Measurements from ENCODE around the gene MREG. TPM values are rescaled to one million over a fixed set of nuclear protein-coding genes. Genes with fewer than 3 reads are reported as not detected.

Gene MREG
- total and polyA plus RNA-seq, 10 of the 15 experiments (the other 5 are each of a cell fraction or from before 2014, with no cell fraction given), result 6.9 to 45.0 (median 28.5) TPM

- TF ChIP-seq ZBTB33 (IDR thresholded peaks at IDR 0.05) (no peak), CBX5 (IDR thresholded peaks at IDR 0.05; ENCODE audit: low read depth) (0 out of 2 replicates have a peak, but pooled peaks have one; percentile 64), PKNOX1 (IDR thresholded peaks at IDR 0.05) (peak; percentile 46; the same call in 1 of the 2 replicates), ESRRA (IDR thresholded peaks at IDR 0.05; ENCODE audit: low read length) (no peak), ZNF592 (IDR thresholded peaks at IDR 0.05) (no peak), SMC3 (IDR thresholded peaks at IDR 0.05; ENCODE audit: borderline replicate concordance, low read length) (no peak), RCOR1 (conservative IDR thresholded peaks at IDR 0.05; ENCODE audit: low read depth, low read length) (no peak), RB1 (IDR thresholded peaks at IDR 0.05; ENCODE audit: borderline replicate concordance) (peak; percentile 32; the same call in 1 of the 2 replicates), KLF5 (IDR thresholded peaks at IDR 0.05; ENCODE audit: partially characterized antibody) (no peak), CREM (IDR thresholded peaks at IDR 0.05; ENCODE audit: low read depth) (peak; percentile 51; the same call in 1 of the 2 replicates), PAX5 (IDR thresholded peaks at IDR 0.05; ENCODE audit: borderline replicate concordance, low read depth, low read length) (peak; percentile 91), RAD21 (IDR thresholded peaks at IDR 0.05; ENCODE audit: insufficient read depth, low read depth, low read length) (no peak), ZBTB4 (CRISPR knock-in tag; IDR thresholded peaks at IDR 0.05) (no peak), ZNF622 (IDR thresholded peaks at IDR 0.05) (no peak), SKIL (IDR thresholded peaks at IDR 0.05; ENCODE audit: low read depth, poor library complexity, severe bottlenecking) (peak; percentile 53), CREB1 (IDR thresholded peaks at IDR 0.05; ENCODE audit: low read depth) (no peak), MEF2B (IDR thresholded peaks at IDR 0.05; ENCODE audit: partially characterized antibody, poor library complexity, severe bottlenecking) (peak; percentile 71), IKZF2 (IDR thresholded peaks at IDR 0.05) (peak; percentile 77 to 82)
These were observed 44.4 kb upstream of the MREG start (continued) for GRCh38 chr2:216057688-216058193.
